Activated CD4-positive, CD25-positive, alpha-beta regulatory T cell treated with anti-CD3 and anti-CD28 coated beads, Interleukin-2, amount 50 U/mL, for 72 hours (primary cell): ENCODE measurements around the gene PET100.

Experiments
- DNase-seq: peaks from one replicate; pipeline ENCODE4 v3.0.0; 2021

The PET100 gene

GRCh38 chr19:7612282-7613274 is 17.0 kb upstream of the PET100 start:
- DNase-seq, result no peak

DNA sequence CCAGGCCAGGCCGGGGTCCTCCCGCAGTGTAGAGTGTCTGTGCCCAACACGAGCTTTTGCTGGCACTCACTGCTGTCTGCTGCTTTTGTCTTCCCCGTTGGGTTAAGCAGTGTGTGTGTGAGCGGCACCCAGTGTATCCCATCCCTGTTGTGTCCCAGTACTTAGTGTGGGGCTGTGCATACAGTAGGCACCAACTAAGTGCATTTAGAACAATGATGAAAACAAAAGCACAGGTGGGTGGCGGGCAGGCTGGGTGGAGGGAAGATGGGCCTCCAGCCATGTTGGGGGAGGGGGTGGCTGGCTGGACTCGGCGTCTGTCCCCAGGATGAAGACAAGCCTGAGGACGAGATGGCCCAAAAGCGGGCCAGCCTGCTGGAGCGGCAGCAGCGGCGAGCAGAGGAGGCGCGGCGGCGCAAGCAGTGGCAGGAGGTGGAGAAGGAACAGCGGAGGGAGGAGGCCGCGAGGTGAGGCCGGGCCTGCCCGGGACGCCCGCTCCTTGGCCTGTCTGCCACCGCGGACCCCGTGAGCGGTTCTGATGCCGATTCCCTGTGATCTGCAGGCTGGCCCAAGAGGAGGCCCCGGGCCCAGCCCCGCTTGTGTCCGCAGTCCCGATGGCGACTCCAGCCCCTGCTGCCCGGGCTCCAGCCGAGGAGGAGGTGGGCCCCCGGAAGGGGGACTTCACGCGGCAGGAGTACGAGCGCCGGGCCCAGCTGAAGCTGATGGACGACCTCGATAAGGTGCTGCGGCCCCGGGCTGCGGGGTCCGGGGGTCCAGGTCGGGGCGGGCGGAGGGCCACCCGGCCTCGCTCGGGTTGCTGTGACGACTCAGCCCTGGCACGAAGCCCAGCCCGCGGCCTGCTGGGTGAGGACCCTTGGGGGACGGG is 14.5 kb upstream of the PET100 start:
- DNase-seq, result no peak

DNA sequence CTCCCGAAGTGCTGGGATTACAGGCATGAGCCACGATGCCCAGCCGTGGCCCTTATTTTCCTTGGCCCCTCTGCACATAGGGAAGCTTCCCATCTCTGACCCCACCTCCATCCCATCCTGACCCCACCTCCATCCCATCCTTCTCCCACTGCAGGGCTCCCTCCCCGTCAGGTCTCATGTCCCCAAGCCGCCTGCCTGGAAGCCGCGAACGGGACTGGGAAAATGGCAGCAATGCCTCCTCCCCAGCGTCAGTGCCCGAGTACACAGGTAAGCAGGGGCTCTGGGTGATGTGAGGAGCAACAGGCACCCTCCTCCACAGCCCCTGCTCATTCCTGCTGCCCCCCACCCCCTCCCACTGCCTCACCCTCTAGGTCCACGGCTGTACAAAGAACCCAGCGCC is 12.4 kb upstream of the PET100 start:
- no peak for DNase-seq

DNA sequence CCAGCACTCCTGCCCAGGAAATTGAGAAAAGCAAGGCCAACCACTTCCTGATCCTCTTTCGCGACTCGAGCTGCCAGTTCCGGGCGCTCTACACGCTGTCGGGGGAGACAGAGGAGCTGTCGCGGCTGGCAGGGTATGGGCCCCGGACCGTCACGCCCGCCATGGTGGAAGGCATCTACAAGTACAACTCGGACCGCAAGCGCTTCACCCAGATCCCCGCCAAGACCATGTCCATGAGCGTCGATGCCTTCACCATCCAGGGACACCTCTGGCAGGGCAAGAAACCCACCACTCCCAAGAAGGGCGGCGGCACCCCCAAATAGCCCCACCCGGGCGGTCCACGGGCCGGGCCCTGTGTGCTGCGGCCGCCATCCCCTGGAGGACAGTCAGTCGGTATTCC is 11.9 kb upstream of the PET100 start:
- no peak for DNase-seq

- no peak for DNase-seq
These were observed 11.2 kb upstream of the PET100 start for GRCh38 chr19:7618348-7618747.

DNA sequence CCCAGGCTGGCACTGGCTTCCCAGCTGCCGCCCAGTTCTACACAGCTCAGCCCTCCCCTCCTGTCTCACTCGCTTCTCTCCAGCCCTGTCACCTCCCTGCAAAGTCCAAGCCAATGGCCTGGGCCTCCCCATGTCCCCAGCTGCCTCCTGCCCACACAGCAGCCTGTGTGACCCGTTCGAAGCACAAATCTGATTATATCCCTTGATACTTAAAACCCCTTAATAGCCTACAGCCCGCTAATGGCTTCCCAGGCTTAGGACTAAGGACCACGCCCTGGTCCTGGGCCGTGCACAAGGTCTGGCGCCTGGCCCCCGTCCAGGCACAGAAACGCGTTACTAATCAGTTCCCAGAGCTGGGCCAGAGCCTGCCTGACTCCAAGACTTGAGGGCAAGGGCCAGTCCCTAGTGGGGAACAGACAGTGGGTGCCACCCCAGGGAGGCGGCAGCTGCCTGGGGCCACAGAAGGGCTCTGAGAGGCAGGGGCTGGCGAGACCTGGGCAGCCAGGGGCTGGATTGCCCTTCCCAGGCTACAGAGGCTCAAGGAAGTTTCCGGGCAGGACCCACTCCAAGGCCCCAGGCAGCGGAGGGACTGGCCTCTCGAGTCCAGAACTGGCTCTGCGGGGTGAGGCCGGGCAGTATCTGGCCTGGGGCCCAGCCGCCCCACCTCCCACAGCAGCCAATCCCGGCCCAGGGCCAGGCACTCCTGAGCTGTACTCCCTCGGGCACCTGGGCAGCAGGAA is 10.7 kb upstream of the PET100 start:
- DNase-seq, result no peak

GRCh38 chr19:7619671-7620441 is 9.7 kb upstream of the PET100 start:
- no peak for DNase-seq

DNA sequence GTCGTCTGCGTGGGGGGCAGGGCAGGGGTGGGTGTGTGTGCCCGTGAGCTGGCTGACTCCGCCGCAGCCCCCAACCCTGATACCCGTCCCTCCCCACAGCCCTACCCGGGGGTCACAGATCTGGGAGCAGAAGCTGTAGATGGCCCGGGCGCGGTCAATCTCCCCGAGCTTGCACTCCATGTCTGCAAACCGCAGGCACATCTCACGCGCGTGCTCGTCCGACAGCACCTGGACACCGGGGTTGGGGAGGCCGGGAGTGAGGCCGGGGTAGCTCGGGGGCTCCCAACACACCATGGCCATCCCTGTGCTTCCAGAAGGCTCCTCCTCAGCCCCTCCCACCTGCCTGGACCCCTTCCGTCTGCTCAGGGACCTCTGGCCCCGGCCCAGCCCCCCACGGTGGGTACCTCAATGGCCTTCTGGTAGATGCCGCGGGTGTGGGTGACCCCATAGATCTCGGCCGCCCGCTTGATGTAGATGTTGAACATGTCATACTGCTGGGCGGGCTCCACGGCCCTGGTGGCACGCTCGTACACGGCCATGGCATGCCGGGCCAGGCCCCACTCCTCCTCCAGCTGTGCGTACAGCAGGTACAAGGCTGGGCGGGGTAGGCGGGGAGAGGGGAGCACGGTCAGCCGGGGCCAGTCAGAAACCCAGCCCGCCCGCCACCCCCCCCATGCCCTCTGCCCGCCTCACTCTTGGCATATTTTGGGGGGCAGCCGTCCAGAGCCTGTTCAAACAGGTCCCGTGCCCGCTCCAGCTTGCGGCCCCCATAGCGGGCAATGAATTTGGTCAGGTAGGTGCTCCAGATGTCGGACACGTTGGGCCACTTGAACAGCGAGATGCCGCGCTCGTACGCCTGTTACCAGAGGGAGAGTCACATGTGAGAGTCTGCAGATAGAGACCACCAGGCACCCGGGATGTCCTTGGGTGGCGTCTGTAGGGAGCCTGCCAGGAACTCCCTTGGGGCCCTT is 8.9 kb upstream of the PET100 start:
- no peak for DNase-seq

DNA sequence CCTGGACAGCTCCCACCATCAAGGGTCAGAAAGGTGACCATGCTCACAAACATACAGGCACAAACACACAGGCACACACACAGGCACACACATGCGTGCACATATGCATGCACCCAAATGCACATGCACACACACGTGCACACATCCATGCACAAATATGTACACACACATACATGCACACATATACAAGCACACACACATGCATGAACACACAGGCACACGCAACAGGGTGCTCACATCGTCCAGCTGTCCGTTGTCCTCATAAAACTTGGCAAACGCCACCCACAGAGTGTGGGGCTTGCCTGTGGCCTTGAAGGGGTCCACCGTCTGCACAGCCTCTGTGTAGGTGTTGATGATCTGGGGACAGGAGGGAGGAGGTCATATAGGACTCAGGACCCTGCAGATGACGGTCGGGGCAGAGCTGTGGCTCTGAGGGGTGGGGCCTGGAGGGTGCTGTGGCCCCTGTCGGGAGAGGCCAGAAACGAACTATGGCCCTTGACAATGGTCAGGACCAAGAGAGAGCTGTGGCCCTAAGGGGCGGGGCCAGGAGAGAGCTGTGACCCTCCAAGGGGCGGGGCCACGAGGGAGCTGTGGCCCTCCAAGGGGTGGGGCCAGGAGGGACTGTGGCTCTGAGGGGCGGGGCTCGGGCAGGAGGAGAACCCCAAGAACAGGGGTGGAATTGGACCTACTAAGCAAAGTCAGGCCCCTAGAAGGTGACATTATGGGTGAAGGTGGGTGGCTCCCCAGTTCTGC is 6.5 kb upstream of the PET100 start:
- no peak for DNase-seq

- no peak for DNase-seq
These were observed 5.6 kb upstream of the PET100 start for GRCh38 chr19:7623725-7624603.

DNA sequence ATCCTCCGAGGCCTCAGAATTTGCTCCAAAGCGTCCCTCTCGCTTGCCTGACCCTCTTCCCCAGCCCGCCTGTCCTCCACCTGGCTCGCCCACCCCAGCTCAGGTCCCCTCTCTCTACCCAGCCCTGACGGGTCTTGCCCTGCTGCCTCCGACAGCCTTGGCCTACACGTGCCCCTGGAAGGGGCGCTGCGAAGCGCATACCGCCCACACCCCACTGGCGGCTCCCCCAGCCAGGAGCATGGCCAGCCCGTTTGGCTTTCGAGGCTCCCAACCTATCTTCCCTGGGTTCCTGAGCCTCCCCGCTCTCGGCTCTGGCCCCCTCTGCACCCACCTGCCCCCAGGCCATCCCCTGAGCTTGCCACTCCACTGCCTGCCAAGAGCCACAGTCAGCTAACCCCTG is 4.8 kb upstream of the PET100 start:
- no peak for DNase-seq

GRCh38 chr19:7625763-7626372 is 3.7 kb upstream of the PET100 start:
- DNase-seq, result no peak

- no peak for DNase-seq
These were observed 2.4 kb upstream of the PET100 start for GRCh38 chr19:7627166-7627565.

GRCh38 chr19:7628589-7629311 is 843 bp upstream of the PET100 start:
- DNase-seq, result no peak

DNA sequence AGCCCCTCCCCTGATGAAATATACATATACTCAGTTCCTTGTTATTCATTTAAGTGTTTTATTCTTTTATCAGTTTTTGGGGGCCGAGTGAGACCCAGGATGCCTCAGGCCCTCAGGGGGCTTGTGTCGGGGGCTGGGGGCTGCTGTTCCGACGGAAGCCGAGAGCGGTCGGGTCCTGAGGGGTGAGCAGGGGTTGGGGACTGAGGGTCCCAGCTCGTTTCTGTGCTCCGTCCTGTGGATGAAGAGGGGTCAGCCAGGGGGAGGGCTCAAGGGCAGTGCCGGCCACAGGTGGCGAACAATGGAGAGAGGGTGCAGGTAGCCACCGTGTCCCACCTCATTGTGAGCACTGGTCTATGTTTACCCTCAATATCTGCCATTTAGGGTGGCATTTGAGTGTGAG is 2.0 kb downstream of the PET100 start:
- no peak for DNase-seq

- DNase-seq, result no peak
These were observed 3.0 kb downstream of the PET100 start for GRCh38 chr19:7632340-7633203.

GRCh38 chr19:7633698-7634097 is 4.1 kb downstream of the PET100 start, which contains the start of gene PCP2:
PCP2 (minus strand) TSS chr19:7633719; CDS start chr19:7633457, 262 bp downstream.
- no peak for DNase-seq
